Measurements from ENCODE around the gene OLFM2. TPM values are rescaled to one million over a fixed set of nuclear protein-coding genes. Genes with fewer than 3 reads are reported as not detected.
A peak's percentile ranks its signal among the peaks of the same experiment; 100 is the strongest.
"Not testable (repeated sequence)": the region's sequence is repeated elsewhere in the genome, so short reads cannot be mapped to it uniquely, and the experiment has no call there.

The OLFM2 gene
- total and polyA plus RNA-seq, 5 donors = 5.9 to 15.9 (median 8.7) TPM

- Histone ChIP-seq H3K4me1 (ENCODE audit: control insufficient read depth, insufficient read depth, low read length) (no peaks in the 10 kb centered on the region), H3K4me3 (ENCODE audit: low read length) (no peak overlapping the region), H3K27me3 (ENCODE audit: control insufficient read depth, insufficient read depth) (no peaks in the 10 kb centered on the region), H3K27ac (ENCODE audit: low read length) (no peak overlapping the region), H3K9me3 (ENCODE audit: control insufficient read depth, low read length) (no peaks in the 10 kb centered on the region)
- intact Hi-C loops (cut with DNase I) = loop anchor here in 1 of 4 donors (10.0 kb wide), 1 partner anchor 567 kb away; the partner anchor contains the start of gene PDE4A
- ATAC-seq (no peak), DNase-seq (no peak)
- WGBS = 81% methylated on average over 10 of the region's 10 CpGs
Observed at GRCh38 chr19:9857920-9858746, 78.2 kb downstream of the OLFM2 start.

DNA sequence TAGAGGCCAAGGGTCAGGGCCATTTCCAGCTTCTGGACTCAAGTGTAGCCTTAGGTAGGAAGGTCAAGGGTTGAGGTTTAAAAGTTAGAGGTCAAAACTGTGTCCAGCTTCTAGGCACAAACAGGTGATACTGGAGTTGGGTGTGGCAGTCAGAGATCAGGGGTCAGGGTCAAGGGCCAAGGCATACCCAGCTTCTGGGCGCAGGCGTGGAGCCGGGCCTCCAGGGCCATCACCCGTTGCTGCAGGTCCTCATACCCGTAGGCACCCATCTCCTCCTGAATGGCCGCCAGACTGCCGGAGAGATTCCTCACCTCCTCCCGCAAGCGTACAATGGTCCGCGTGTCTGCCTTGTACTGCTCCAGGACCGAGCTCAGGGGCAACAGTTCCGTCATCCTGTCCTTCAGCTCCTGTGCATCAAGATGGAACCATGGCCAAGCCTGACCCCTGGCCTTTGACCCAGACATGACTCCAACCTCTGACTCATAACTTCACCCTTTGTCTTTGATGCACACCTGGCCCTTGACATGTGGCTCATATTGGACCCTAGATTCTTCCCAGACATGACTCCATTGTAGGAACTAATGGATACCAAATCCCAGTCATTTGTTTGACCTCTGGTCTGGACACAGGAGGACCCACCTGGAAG lies 79.1 kb downstream of the OLFM2 start:
- intact Hi-C loops (cut with DNase I) = loop anchor here in 1 of 4 donors (10.0 kb wide), 1 partner anchor 568 kb away; the partner anchor contains the start of gene PDE4A
- H3K27ac ChIP-seq (ENCODE audit: low read length) = no peak overlapping the region
- H3K9me3 ChIP-seq (ENCODE audit: control insufficient read depth, low read length) = no peaks in the 10 kb centered on the region
- no peaks in the 10 kb centered on the region for H3K4me1 ChIP-seq (ENCODE audit: control insufficient read depth, insufficient read depth, low read length)
- no peak for DNase-seq
- 96% methylated on average over 13 of the region's 13 CpGs for WGBS
- ATAC-seq = no peak
- H3K27me3 ChIP-seq (ENCODE audit: control insufficient read depth, insufficient read depth) = no peaks in the 10 kb centered on the region
- H3K4me3 ChIP-seq (ENCODE audit: low read length) = no peak overlapping the region

GRCh38 chr19:9856609-9857008 lies 79.7 kb downstream of the OLFM2 start:
- ATAC-seq (no peak), DNase-seq (no peak)
- Histone ChIP-seq H3K27me3 (ENCODE audit: control insufficient read depth, insufficient read depth) (no peaks in the 10 kb centered on the region), H3K9me3 (ENCODE audit: control insufficient read depth, low read length) (no peaks in the 10 kb centered on the region), H3K4me1 (ENCODE audit: control insufficient read depth, insufficient read depth, low read length) (no peaks in the 10 kb centered on the region), H3K27ac (ENCODE audit: low read length) (no peak overlapping the region), H3K4me3 (ENCODE audit: low read length) (no peak overlapping the region)
- 96% methylated on average over 9 of the region's 9 CpGs for WGBS
- intact Hi-C loops (cut with DNase I) = loop anchor here in 1 of 4 donors (10.0 kb wide), 1 partner anchor 568 kb away; the partner anchor contains the start of gene PDE4A

DNA sequence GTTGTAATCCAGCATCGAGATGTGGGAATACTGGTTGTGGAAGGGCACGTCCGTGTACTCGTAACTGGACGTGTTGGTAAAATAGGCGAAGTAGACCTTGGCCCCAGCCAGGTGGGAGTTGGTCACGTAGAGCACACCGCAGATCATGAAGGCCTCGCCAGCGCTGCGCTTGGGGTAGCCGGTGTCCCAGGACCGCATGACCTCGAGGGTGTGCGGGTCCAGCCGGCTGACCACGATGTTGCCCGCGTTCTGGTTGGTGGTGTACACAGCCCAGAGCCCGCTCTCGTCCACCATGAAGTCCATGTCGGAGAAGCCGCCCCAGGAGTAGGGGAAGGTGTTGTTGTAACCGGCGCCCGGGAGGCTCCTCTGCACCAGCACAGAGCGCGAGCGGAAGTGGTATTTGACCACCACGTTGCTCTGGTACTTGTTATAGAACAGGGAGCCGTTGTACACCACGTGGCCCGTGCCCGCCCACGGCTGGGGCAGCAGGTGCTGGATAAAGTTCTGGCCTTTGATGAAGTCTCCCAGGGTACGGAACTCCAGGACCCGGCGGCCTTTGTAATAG lies 82.0 kb downstream of the OLFM2 start:
- ATAC-seq (no peak), DNase-seq (no peak)
- Histone ChIP-seq H3K4me3 (ENCODE audit: low read length) (no peak overlapping the region), H3K27ac (ENCODE audit: low read length) (no peak overlapping the region), H3K9me3 (ENCODE audit: control insufficient read depth, low read length) (no peaks in the 10 kb centered on the region), H3K4me1 (ENCODE audit: control insufficient read depth, insufficient read depth, low read length) (no peaks in the 10 kb centered on the region), H3K27me3 (ENCODE audit: control insufficient read depth, insufficient read depth) (no peaks in the 10 kb centered on the region)
- intact Hi-C loops (cut with DNase I) = loop anchor here in 1 of 4 donors (10.0 kb wide), 1 partner anchor 570 kb away; the partner anchor contains the start of gene PDE4A
- 97% methylated on average over 38 of the region's 38 CpGs for WGBS

GRCh38 chr19:9850235-9850959 lies 85.9 kb downstream of the OLFM2 start:
- Histone ChIP-seq H3K9me3 (ENCODE audit: control insufficient read depth, low read length) (no peaks in the 10 kb centered on the region), H3K27me3 (ENCODE audit: control insufficient read depth, insufficient read depth) (no peaks in the 10 kb centered on the region), H3K27ac (ENCODE audit: low read length) (no peak overlapping the region), H3K4me3 (ENCODE audit: low read length) (no peak overlapping the region), H3K4me1 (ENCODE audit: control insufficient read depth, insufficient read depth, low read length) (no peaks in the 10 kb centered on the region)
- intact Hi-C loops (cut with DNase I) = loop anchor here in 1 of 4 donors (10.0 kb wide), 1 partner anchor 574 kb away; the partner anchor contains the start of gene PDE4A
- DNase-seq (no peak), ATAC-seq (no peak)
- WGBS = 79% methylated on average over 19 of the region's 19 CpGs

DNA sequence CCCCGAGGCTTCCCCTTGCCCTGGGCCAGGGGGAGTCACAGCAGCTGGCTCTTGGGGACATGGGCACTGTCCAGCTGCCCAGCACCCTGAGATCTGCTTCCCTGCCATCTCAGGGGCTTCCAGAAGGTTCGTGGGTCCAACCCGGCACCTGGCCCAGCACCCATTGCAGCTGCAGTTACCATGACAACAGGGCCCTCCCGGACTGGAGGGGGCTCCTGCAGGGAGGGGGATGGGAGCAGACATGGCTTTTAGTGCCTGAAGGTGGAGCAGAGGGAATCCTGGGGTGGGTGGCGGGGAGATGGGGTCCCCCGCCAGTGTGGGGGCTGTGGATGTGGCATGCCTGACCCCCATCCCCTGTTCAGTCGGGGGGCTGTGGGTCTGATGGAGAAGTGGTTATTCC lies 86.5 kb downstream of the OLFM2 start:
- H3K4me3 ChIP-seq (ENCODE audit: low read length) = no peak overlapping the region
- WGBS = 81% methylated on average over 7 of the region's 7 CpGs
- ATAC-seq (no peak), DNase-seq (no peak)
- intact Hi-C loops (cut with DNase I) = loop anchor here in 1 of 4 donors (10.0 kb wide), 1 partner anchor 575 kb away; the partner anchor contains the start of gene PDE4A
- no peaks in the 10 kb centered on the region for H3K4me1 ChIP-seq (ENCODE audit: control insufficient read depth, insufficient read depth, low read length)
- H3K27me3 ChIP-seq (ENCODE audit: control insufficient read depth, insufficient read depth) = no peaks in the 10 kb centered on the region
- no peaks in the 10 kb centered on the region for H3K9me3 ChIP-seq (ENCODE audit: control insufficient read depth, low read length)
- no peak overlapping the region for H3K27ac ChIP-seq (ENCODE audit: low read length)

GRCh38 chr19:9848762-9849161 lies 87.6 kb downstream of the OLFM2 start:
- H3K27ac ChIP-seq (ENCODE audit: low read length) = no peak overlapping the region
- no peaks in the 10 kb centered on the region for H3K9me3 ChIP-seq (ENCODE audit: control insufficient read depth, low read length)
- DNase-seq = no peak
- no peak for ATAC-seq
- no peak overlapping the region for H3K4me3 ChIP-seq (ENCODE audit: low read length)
- H3K27me3 ChIP-seq (ENCODE audit: control insufficient read depth, insufficient read depth) = no peaks in the 10 kb centered on the region
- WGBS = 88% methylated on average over 23 of the region's 23 CpGs
- intact Hi-C loops (cut with DNase I) = no loop called here
- H3K4me1 ChIP-seq (ENCODE audit: control insufficient read depth, insufficient read depth, low read length) = no peaks in the 10 kb centered on the region

DNA sequence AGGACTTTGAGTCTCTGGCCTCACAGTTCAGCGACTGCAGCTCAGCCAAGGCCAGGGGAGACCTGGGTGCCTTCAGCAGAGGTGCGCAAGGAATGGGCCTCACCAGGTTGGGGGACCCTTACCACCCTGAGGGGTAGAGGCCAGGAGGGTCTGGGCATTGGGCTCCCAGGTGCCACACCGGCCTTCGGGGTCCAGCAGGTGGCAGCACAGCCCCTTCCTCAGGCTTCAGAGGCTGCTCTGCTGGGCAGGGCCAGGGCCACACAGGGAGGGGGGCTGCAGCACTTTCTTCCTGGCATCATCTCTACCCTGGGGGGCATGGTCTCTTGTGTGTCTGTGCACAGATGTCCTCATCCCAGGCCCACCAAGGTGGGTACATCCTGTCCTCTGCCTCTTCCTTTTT lies 88.3 kb downstream of the OLFM2 start:
- WGBS = 71% methylated on average over 4 of the region's 4 CpGs

DNA sequence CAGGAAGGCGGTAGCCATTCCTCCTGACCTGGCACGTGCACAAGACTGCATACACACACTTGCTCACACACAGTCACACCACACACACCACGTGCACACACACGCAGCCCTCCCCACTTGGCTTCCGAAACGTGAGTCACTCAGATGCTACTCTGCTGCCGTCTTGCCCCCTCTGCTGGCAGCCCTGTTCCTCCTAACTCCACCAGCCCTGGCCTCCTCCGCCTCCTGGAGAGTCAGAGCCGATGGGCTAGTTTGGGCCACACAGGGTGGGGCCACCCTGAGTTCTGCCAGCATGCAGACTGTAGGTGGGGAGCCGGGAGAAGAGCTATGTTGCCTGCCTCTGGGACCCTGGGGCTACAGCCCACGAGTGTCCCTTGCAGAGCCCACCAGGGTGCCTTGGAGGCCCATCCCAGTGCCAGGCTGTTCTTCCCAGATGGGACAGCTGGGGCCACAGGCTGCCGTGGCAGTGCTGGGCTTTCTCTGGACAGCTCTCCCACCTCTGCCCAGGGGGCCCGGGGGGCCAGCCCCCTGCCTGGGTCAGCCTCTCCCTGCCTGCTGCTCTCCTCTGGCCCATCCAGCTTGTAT lies 89.1 kb downstream of the OLFM2 start:
- intact Hi-C loops (cut with DNase I) = no loop called here
- H3K27me3 ChIP-seq (ENCODE audit: control insufficient read depth, insufficient read depth) = no peaks in the 10 kb centered on the region
- peak; percentile 51 to 52 for ATAC-seq
- 51% methylated on average over 13 of the region's 13 CpGs for WGBS
- no peak overlapping the region for H3K4me3 ChIP-seq (ENCODE audit: low read length)
- no peak overlapping the region for H3K27ac ChIP-seq (ENCODE audit: low read length)
- H3K4me1 ChIP-seq (ENCODE audit: control insufficient read depth, insufficient read depth, low read length) = no peaks in the 10 kb centered on the region
- no peaks in the 10 kb centered on the region for H3K9me3 ChIP-seq (ENCODE audit: control insufficient read depth, low read length)
- DNase-seq = peak; percentile 76 to 83 (median 80)

More for the DNA sequence above, 88.3 kb downstream of the OLFM2 start:
- intact Hi-C loops (cut with DNase I) = no loop called here
- Histone ChIP-seq H3K4me1 (ENCODE audit: control insufficient read depth, insufficient read depth, low read length) (no peaks in the 10 kb centered on the region), H3K4me3 (ENCODE audit: low read length) (no peak overlapping the region), H3K9me3 (ENCODE audit: control insufficient read depth, low read length) (no peaks in the 10 kb centered on the region), H3K27ac (ENCODE audit: low read length) (no peak overlapping the region), H3K27me3 (ENCODE audit: control insufficient read depth, insufficient read depth) (no peaks in the 10 kb centered on the region)
- ATAC-seq = no peak
- no peak for DNase-seq

GRCh38 chr19:9843626-9844273 lies 92.6 kb downstream of the OLFM2 start:
- H3K4me1 ChIP-seq (ENCODE audit: control insufficient read depth, insufficient read depth, low read length); H3K27me3 ChIP-seq (ENCODE audit: control insufficient read depth, insufficient read depth); H3K9me3 ChIP-seq (ENCODE audit: control insufficient read depth, low read length); ATAC-seq; DNase-seq; intact Hi-C loops (cut with DNase I); H3K4me3 ChIP-seq (ENCODE audit: low read length); H3K27ac ChIP-seq (ENCODE audit: low read length): not testable (repeated sequence)
- WGBS = 95% methylated on average over 12 of the region's 12 CpGs

All from right cardiac atrium (tissue), 5 donors.